Measurements from ENCODE around the gene PRTFDC1. TPM values are rescaled to one million over a fixed set of nuclear protein-coding genes. Genes with fewer than 3 reads are reported as not detected.

The PRTFDC1 gene
- total and polyA plus RNA-seq, 11 donors: 1.9 to 13.1 (median 4.6) TPM

- ATAC-seq (no peak), DNase-seq (no peak)
- Histone ChIP-seq H3K36me3 (no peaks in the 10 kb centered on the region), H3K27ac (no peak overlapping the region), H3K4me1 (peaks cover 0 to 12% (median 0%) of the 10 kb centered on the region in 12 donors), H3K27me3 (no peaks in the 10 kb centered on the region), H3K4me3 (no peak overlapping the region), H3K9me3 (no peaks in the 10 kb centered on the region)
- WGBS, 4 donors: 92 to 100% (median 96%) methylated on average over 1 of the region's 1 CpG
- no peak for TF ChIP-seq POLR2A (IDR thresholded peaks at IDR 0.05)
- TF ChIP-seq, protein P1, sequence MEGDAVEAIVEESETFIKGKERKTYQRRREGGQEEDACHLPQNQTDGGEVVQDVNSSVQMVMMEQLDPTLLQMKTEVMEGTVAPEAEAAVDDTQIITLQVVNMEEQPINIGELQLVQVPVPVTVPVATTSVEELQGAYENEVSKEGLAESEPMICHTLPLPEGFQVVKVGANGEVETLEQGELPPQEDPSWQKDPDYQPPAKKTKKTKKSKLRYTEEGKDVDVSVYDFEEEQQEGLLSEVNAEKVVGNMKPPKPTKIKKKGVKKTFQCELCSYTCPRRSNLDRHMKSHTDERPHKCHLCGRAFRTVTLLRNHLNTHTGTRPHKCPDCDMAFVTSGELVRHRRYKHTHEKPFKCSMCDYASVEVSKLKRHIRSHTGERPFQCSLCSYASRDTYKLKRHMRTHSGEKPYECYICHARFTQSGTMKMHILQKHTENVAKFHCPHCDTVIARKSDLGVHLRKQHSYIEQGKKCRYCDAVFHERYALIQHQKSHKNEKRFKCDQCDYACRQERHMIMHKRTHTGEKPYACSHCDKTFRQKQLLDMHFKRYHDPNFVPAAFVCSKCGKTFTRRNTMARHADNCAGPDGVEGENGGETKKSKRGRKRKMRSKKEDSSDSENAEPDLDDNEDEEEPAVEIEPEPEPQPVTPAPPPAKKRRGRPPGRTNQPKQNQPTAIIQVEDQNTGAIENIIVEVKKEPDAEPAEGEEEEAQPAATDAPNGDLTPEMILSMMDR (IDR thresholded peaks at IDR 0.05): no peak
- intact Hi-C loops (cut with DNase I): loop anchor here in 6 of 10 donors (5.0 to 10.0 kb wide), 2 partner anchors 349 to 351 kb away; no protein-coding TSS in a partner anchor
These were observed 41.0 kb upstream of the PRTFDC1 start for GRCh38 chr10:24993237-24993958.

- intact Hi-C loops (cut with DNase I): loop anchor here in 6 of 10 donors (5.0 to 10.0 kb wide), 2 partner anchors 348 to 350 kb away; no protein-coding TSS in a partner anchor
- TF ChIP-seq POLR2A (IDR thresholded peaks at IDR 0.05): no peak
These were observed 40.2 kb upstream of the PRTFDC1 start for GRCh38 chr10:24992512-24993133.

GRCh38 chr10:24991298-24991697 is 38.9 kb upstream of the PRTFDC1 start:
- intact Hi-C loops (cut with DNase I): loop anchor here in 7 of 10 donors (2.0 to 10.0 kb wide), 3 partner anchors 346 to 349 kb away; no protein-coding TSS in a partner anchor

More at GRCh38 chr10:24992512-24993133, 40.2 kb upstream of the PRTFDC1 start:
- 75 to 87% (median 85%) methylated on average over 3 of the region's 3 CpGs for WGBS, 4 donors
- Histone ChIP-seq H3K36me3 (no peaks in the 10 kb centered on the region), H3K4me1 (peaks cover 0 to 12% (median 0%) of the 10 kb centered on the region in 12 donors), H3K27ac (no peak overlapping the region), H3K27me3 (no peaks in the 10 kb centered on the region), H3K9me3 (no peaks in the 10 kb centered on the region), H3K4me3 (no peak overlapping the region)
- no peak for ATAC-seq
- DNase-seq: no peak

DNA sequence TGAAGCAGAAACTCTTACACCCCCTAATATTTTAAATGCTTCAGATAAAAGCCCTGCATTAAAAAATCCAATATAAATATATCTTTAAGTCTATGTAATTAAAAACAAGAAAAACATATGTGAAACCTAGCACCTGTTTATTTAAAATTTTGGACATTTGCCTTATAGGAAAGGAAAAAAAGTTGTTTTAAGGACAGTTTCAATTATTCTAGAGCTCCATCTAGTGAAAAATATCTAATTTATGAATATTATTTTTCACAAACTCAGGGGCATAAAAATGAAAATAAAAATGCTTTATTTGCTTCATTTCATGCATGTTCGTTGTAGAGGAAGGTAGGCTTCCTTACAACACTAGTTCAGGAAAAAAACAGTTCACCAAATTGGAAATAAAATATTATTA is 37.5 kb upstream of the PRTFDC1 start:
- Histone ChIP-seq H3K4me1 (peaks cover 0 to 14% (median under 1%) of the 10 kb centered on the region in 12 donors), H3K27me3 (no peaks in the 10 kb centered on the region), H3K36me3 (no peaks in the 10 kb centered on the region), H3K9me3 (no peaks in the 10 kb centered on the region), H3K4me3 (no peak overlapping the region), H3K27ac (no peak overlapping the region)
- TF ChIP-seq, protein P1 (IDR thresholded peaks at IDR 0.05): peak in 8 of 12 donors; percentile 11 to 53 (median 38)
- no peak for TF ChIP-seq POLR2A (IDR thresholded peaks at IDR 0.05)
- ATAC-seq (no peak), DNase-seq (no peak)
- whole genome bisulfite sequencing, 4 donors: 36 to 48% (median 45%) methylated on average over 1 of the region's 1 CpG
- intact Hi-C loops (cut with DNase I): loop anchor here in 9 of 10 donors (2.0 to 10.0 kb wide), 4 partner anchors 265 to 348 kb away; partner anchors contain the start of gene ARHGAP21 (in 2 of the 9)

More at GRCh38 chr10:24991298-24991697, 38.9 kb upstream of the PRTFDC1 start:
- H3K4me3 ChIP-seq: no peak overlapping the region
- no peaks in the 10 kb centered on the region for H3K9me3 ChIP-seq
- no peaks in the 10 kb centered on the region for H3K27me3 ChIP-seq
- WGBS, 4 donors: 90 to 94% (median 92%) methylated on average over 13 of the region's 13 CpGs
- H3K4me1 ChIP-seq: peaks cover 0 to 12% (median 0%) of the 10 kb centered on the region in 12 donors
- no peak for DNase-seq
- no peaks in the 10 kb centered on the region for H3K36me3 ChIP-seq
- H3K27ac ChIP-seq: no peak overlapping the region
- TF ChIP-seq, protein P1 (IDR thresholded peaks at IDR 0.05): no peak
- no peak for TF ChIP-seq POLR2A (IDR thresholded peaks at IDR 0.05)
- ATAC-seq: no peak

Measured in heart left ventricle (tissue), 16 donors.